ENCODE results near the gene COL18A1.

GRCh38 chr21:45448810-45449657 lies 44.1 kb downstream of the COL18A1 start:
- TF ChIP-seq, protein P1, sequence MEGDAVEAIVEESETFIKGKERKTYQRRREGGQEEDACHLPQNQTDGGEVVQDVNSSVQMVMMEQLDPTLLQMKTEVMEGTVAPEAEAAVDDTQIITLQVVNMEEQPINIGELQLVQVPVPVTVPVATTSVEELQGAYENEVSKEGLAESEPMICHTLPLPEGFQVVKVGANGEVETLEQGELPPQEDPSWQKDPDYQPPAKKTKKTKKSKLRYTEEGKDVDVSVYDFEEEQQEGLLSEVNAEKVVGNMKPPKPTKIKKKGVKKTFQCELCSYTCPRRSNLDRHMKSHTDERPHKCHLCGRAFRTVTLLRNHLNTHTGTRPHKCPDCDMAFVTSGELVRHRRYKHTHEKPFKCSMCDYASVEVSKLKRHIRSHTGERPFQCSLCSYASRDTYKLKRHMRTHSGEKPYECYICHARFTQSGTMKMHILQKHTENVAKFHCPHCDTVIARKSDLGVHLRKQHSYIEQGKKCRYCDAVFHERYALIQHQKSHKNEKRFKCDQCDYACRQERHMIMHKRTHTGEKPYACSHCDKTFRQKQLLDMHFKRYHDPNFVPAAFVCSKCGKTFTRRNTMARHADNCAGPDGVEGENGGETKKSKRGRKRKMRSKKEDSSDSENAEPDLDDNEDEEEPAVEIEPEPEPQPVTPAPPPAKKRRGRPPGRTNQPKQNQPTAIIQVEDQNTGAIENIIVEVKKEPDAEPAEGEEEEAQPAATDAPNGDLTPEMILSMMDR (IDR thresholded peaks at IDR 0.05; ENCODE audit: low read depth, low read length) = no peak
- TF ChIP-seq POLR2A (IDR thresholded peaks at IDR 0.05; ENCODE audit: extremely low read depth, insufficient read length) (no peak), MAX (IDR thresholded peaks at IDR 0.05; ENCODE audit: low read depth, low read length) (no peak), MYC (IDR thresholded peaks at IDR 0.05; ENCODE audit: low read depth, low read length) (no peak)

Data from NB4 (cell line).